GM12878 (cell line): ENCODE results near the gene ZSWIM2. TPM values are rescaled to one million over a fixed set of nuclear protein-coding genes. Genes with fewer than 3 reads are reported as not detected.

ENCODE experiments used
- ATF3 ChIP-seq: IDR thresholded peaks from 2 replicates; pipeline ENCODE4 v1.6.1; 2011; ENCODE audit warnings: low read depth, mild to moderate bottlenecking, low read length, moderate library complexity, borderline replicate concordance; ENCODE audit errors: extremely low read depth
- BCLAF1 ChIP-seq: fragments of 450-650 bp; IDR thresholded peaks from 2 replicates; pipeline ENCODE4 v1.6.1; 2017; ENCODE audit warnings: antibody characterized with exemption, mild to moderate bottlenecking, moderate library complexity
- BMI1 ChIP-seq: fragments of 450-650 bp; IDR thresholded peaks from 2 replicates; pipeline ENCODE4 v1.6.1; 2016; ENCODE audit warnings: mild to moderate bottlenecking, moderate library complexity, borderline replicate concordance
- E2F4 ChIP-seq: IDR thresholded peaks from 2 replicates; pipeline ENCODE4 v1.6.1; 2012; ENCODE audit warnings: low read depth, low read length, improper control_type of control experiment
- EED ChIP-seq: sonication (generic); IDR thresholded peaks from 2 replicates; pipeline ENCODE4 v1.6.1; 2016; ENCODE audit warnings: antibody characterized with exemption, low read depth
- NFIC ChIP-seq: IDR thresholded peaks from 2 replicates; pipeline ENCODE4 v1.6.1; 2012; ENCODE audit warnings: low read depth, mild to moderate bottlenecking, inconsistent platforms, low read length, moderate library complexity
- NR2F1 ChIP-seq: fragments of 450-650 bp; conservative IDR thresholded peaks from 2 replicates; pipeline ENCODE4 v1.6.1; 2017; ENCODE audit warnings: mild to moderate bottlenecking
- PAX8 ChIP-seq: fragments of 450-650 bp; IDR thresholded peaks from 2 replicates; pipeline ENCODE4 v1.6.1; 2017; ENCODE audit warnings: mild to moderate bottlenecking, moderate library complexity
- SMAD1 ChIP-seq: fragments of 450-650 bp; IDR thresholded peaks from 2 replicates; pipeline ENCODE4 v1.6.1; 2018; ENCODE audit warnings: mild to moderate bottlenecking, low read depth; ENCODE audit not compliant: partially characterized antibody
- SREBF2 ChIP-seq: IDR thresholded peaks from 2 replicates; pipeline ENCODE4 v1.6.1; 2012; ENCODE audit warnings: mild to moderate bottlenecking, low read length
- ZBTB11 ChIP-seq: fragments of 450-650 bp; formaldehyde crosslinking; IDR thresholded peaks from 2 replicates; pipeline ENCODE4 v1.5.0; 2022; ENCODE audit warnings: mild to moderate bottlenecking, missing genetic modification characterization
- ZNF384 ChIP-seq: IDR thresholded peaks from 2 replicates; pipeline ENCODE4 v1.6.1; 2012; ENCODE audit warnings: low read depth, mild to moderate bottlenecking, low read length, improper control_type of control experiment, borderline replicate concordance
- polyA plus RNA-seq, 11 experiments: library from polyadenylated mRNA; depleted of rRNA in 4 of 11; unstranded in 6 of 11; stranded (reverse) in 5 of 11; fragments of >200 nt; fragmentation: Nextera tagmentation in 4 of 11; fragmentation: Illumina TruSeq in 1 of 11; extraction: Ambion mirVana in 4 of 11; extraction: Trizol in 1 of 11; gene quantifications; 1 replicate in 1 of 11; 2 replicates in 10 of 11; pipeline versions ENCODE4 v1.2.1 to v1.2.3, GENCODE V29; 2011 to 2016; ENCODE audit warnings: inconsistent platforms in 2 of 11, missing spikeins in 2 of 11, low read depth in 1 of 11
- total RNA-seq, 4 experiments: library from RNA; depleted of rRNA in 3 of 4; stranded (reverse); fragments of >200 nt in 3 of 4; fragmentation: Illumina TruSeq in 1 of 4; extraction: Trizol in 1 of 4; gene quantifications; 2 replicates each; pipeline versions ENCODE4 v1.2.1 to v1.2.3, GENCODE V29; 2013 to 2021

The ZSWIM2 gene
- total and polyA plus RNA-seq, 10 of the 15 experiments (the other 5 are each of a cell fraction or from before 2014, with no cell fraction given), result not detected

- TF ChIP-seq ZBTB11, result no peak
- no peak for TF ChIP-seq SMAD1
- TF ChIP-seq NFIC, result no peak
- TF ChIP-seq NR2F1, result no peak
- no peak for TF ChIP-seq EED
- no peak for TF ChIP-seq SREBF2
- no peak for TF ChIP-seq ZNF384
- no peak for TF ChIP-seq ATF3
- TF ChIP-seq PAX8, result no peak
- TF ChIP-seq BMI1, result no peak
- no peak for TF ChIP-seq BCLAF1
- no peak for TF ChIP-seq E2F4
Measured at GRCh38 chr2:186879312-186879711, 30.3 kb upstream of the ZSWIM2 start (continued).
